ENCODE results near the gene MST1.

- TF ChIP-seq CTCF (conservative IDR thresholded peaks at IDR 0.05; ENCODE audit: low read length) = no peak
- no peak for TF ChIP-seq EZH2phosphoT487 (IDR thresholded peaks at IDR 0.05; ENCODE audit: borderline replicate concordance, low read depth, low read length)
Observed at GRCh38 chr3:49658711-49659110, 30.6 kb downstream of the MST1 start.

Measured in OCI-LY7 (cell line).